Nucleus accumbens (tissue), 56 donors: ENCODE data around the gene HLCS.

Source experiments
- DNase-seq, 56 donors: peaks; one replicate each; lab custom pipeline; 2025; lab: John Stamatoyannopoulos, UW

HLCS gene

GRCh38 chr21:36917471-36918158, 48.9 kb downstream of the HLCS start:
- peak in 9 of 56 donors; percentile 1 to 38 (median 8) for DNase-seq

GRCh38 chr21:36916718-36917117, 49.8 kb downstream of the HLCS start:
- no peak for DNase-seq

GRCh38 chr21:36915696-36916245, 50.7 kb downstream of the HLCS start:
- DNase-seq: no peak

GRCh38 chr21:36915014-36915695, 51.3 kb downstream of the HLCS start:
- no peak for DNase-seq

- no peak for DNase-seq
Observed at GRCh38 chr21:36914244-36915013, 52.0 kb downstream of the HLCS start.

- no peak for DNase-seq
Observed at GRCh38 chr21:36913247-36914169, 53.0 kb downstream of the HLCS start.

- peak in 24 of 56 donors; percentile 6 to 63 (median 22) for DNase-seq
Observed at GRCh38 chr21:36910581-36911307, 55.7 kb downstream of the HLCS start.

- DNase-seq: peak in 1 of 56 donors; percentile 7
Observed at GRCh38 chr21:36909901-36910561, 56.4 kb downstream of the HLCS start.

GRCh38 chr21:36909423-36909822, 57.0 kb downstream of the HLCS start:
- no peak for DNase-seq

GRCh38 chr21:36908260-36908908, 58.1 kb downstream of the HLCS start:
- no peak for DNase-seq

GRCh38 chr21:36904093-36904666, 62.3 kb downstream of the HLCS start:
- no peak for DNase-seq

- DNase-seq: no peak
Observed at GRCh38 chr21:36902793-36903192, 63.7 kb downstream of the HLCS start.

- no peak for DNase-seq
Observed at GRCh38 chr21:36902331-36902730, 64.1 kb downstream of the HLCS start.

- DNase-seq: no peak
Observed at GRCh38 chr21:36901575-36901974, 64.9 kb downstream of the HLCS start.

GRCh38 chr21:36893581-36893980, 72.9 kb downstream of the HLCS start:
- no peak for DNase-seq

GRCh38 chr21:36892201-36892600, 74.3 kb downstream of the HLCS start:
- DNase-seq: no peak

GRCh38 chr21:36891692-36892091, 74.8 kb downstream of the HLCS start:
- DNase-seq: no peak

GRCh38 chr21:36891121-36891520, 75.3 kb downstream of the HLCS start:
- no peak for DNase-seq
